H1 (cell line): ENCODE data around the gene ST6GALNAC3. TPM values are rescaled to one million over a fixed set of nuclear protein-coding genes. Genes with fewer than 3 reads are reported as not detected.

Source experiments
- CTCF ChIA-PET: fragments of 300-600 bp; sonication (Branson Sonifier 250); formaldehyde crosslinking; loops from one replicate; lab custom pipeline; 2021; ENCODE audit not compliant: partially characterized antibody; lab: Charles Lee
- POLR2A ChIA-PET: fragments of 300-600 bp; sonication (Branson Sonifier 250); formaldehyde crosslinking; loops from one replicate; lab custom pipeline; 2021; ENCODE audit warnings: inconsistent platforms; ENCODE audit not compliant: partially characterized antibody; lab: Charles Lee
- DNase-seq, 2 experiments: peaks; one replicate each; pipeline versions ENCODE4 v3.0.0 to v3.0.0-alpha.2; 2010 to 2022; ENCODE audit warnings: low spot score in 2 of 2, low read depth in 1 of 2, mixed read lengths in 1 of 2
- FAIRE-seq: peaks from 2 replicates; lab custom pipeline; 2011; peaks lifted over from hg19 to GRCh38; lab: Jason Lieb, UNC
- H2AFZ ChIP-seq: 2 replicates; pipeline ENCODE4 v1.8.1; 2012; ENCODE audit warnings: low read length, inconsistent platforms
- H2AK5ac ChIP-seq: 2 replicates; pipeline ENCODE4 v1.6.1; 2013; ENCODE audit warnings: low read depth, low read length
- H2BK120ac ChIP-seq: replicated peaks from 2 replicates; pipeline ENCODE3; 2013; ENCODE audit warnings: low read depth, low read length, inconsistent platforms
- H2BK12ac ChIP-seq: 2 replicates; pipeline ENCODE4 v1.6.1; 2013; ENCODE audit warnings: low read depth, low read length
- H2BK15ac ChIP-seq: 2 replicates; pipeline ENCODE4 v1.6.1; 2013; ENCODE audit warnings: low read length
- H2BK20ac ChIP-seq: 2 replicates; pipeline ENCODE4 v1.6.1; 2013; ENCODE audit warnings: low read length
- H2BK5ac ChIP-seq: 2 replicates; pipeline ENCODE4 v1.6.1; 2013; ENCODE audit warnings: low read depth, low read length
- H3K14ac ChIP-seq: 2 replicates; pipeline ENCODE4 v1.6.1; 2013; ENCODE audit warnings: inconsistent platforms; ENCODE audit not compliant: insufficient read length
- H3K18ac ChIP-seq: 2 replicates; pipeline ENCODE4 v1.6.1; 2013; ENCODE audit warnings: low read length; ENCODE audit errors: extremely low read depth
- H3K23ac ChIP-seq: 2 replicates; pipeline ENCODE4 v1.6.1; 2013; ENCODE audit warnings: inconsistent platforms; ENCODE audit not compliant: insufficient read length
- H3K23me2 ChIP-seq: 2 replicates; pipeline ENCODE4 v1.6.1; 2013; ENCODE audit warnings: low read depth, low read length
- H3K27ac ChIP-seq: 2 replicates; pipeline ENCODE4 v1.6.1; 2011; ENCODE audit warnings: low read depth, low read length, inconsistent platforms
- H3K27me3 ChIP-seq, 4 experiments: replicated peaks in 1 of 4; 1 replicate in 1 of 4; 2 replicates in 3 of 4; pipeline versions ENCODE4 v1.6.1 to v1.8.1; 2011 to 2013; ENCODE audit warnings: low read length in 3 of 4, mild to moderate bottlenecking in 3 of 4, inconsistent platforms in 2 of 4, mixed read lengths in 2 of 4, moderate library complexity in 1 of 4; ENCODE audit not compliant: control insufficient read depth in 3 of 4, insufficient read depth in 3 of 4; ENCODE audit errors: extremely low read depth in 1 of 4
- H3K36me3 ChIP-seq, 4 experiments: 2 replicates each; pipeline versions ENCODE4 v1.6.1 to v1.8.1; 2011 to 2013; ENCODE audit warnings: mild to moderate bottlenecking in 4 of 4, low read length in 3 of 4, moderate library complexity in 2 of 4, control low read depth in 1 of 4, inconsistent platforms in 1 of 4; ENCODE audit not compliant: insufficient read depth in 4 of 4, control insufficient read depth in 2 of 4
- H3K4ac ChIP-seq: replicated peaks from 2 replicates; pipeline ENCODE3; 2013; ENCODE audit warnings: low read length, low read depth, mixed read lengths, inconsistent platforms; ENCODE audit not compliant: insufficient read length
- H3K4me1 ChIP-seq, 4 experiments: replicated peaks in 1 of 4; 1 replicate in 1 of 4; 2 replicates in 3 of 4; pipeline versions ENCODE4 v1.6.1 to v1.8.1; 2011 to 2013; ENCODE audit warnings: low read length in 3 of 4, inconsistent platforms in 2 of 4, mixed read lengths in 1 of 4; ENCODE audit not compliant: insufficient read depth in 4 of 4, control insufficient read depth in 3 of 4
- H3K4me2 ChIP-seq, 2 experiments: 2 replicates each; pipeline versions ENCODE4 v1.6.1 to v1.8.1; 2011 to 2013; ENCODE audit warnings: low read depth in 2 of 2, low read length in 2 of 2, control low read depth in 1 of 2, inconsistent platforms in 1 of 2, mild to moderate bottlenecking in 1 of 2; ENCODE audit not compliant: insufficient read depth in 1 of 2
- H3K4me3 ChIP-seq, 4 experiments: fragments of 200-600, 300-600 bp in 1 of 4; sonication (generic), shearing (Covaris generic), sonication (Bioruptor Twin) in 1 of 4; 2 replicates each; pipeline versions ENCODE4 v1.5.1 to v1.8.1; 2011 to 2016; ENCODE audit warnings: low read length in 4 of 4, low read depth in 3 of 4, control low read depth in 2 of 4, inconsistent platforms in 2 of 4, mild to moderate bottlenecking in 2 of 4, mixed read lengths in 1 of 4, moderate library complexity in 1 of 4; ENCODE audit not compliant: insufficient read depth in 2 of 4; ENCODE audit errors: extremely low read depth in 1 of 4
- H3K56ac ChIP-seq: replicated peaks from 2 replicates; pipeline ENCODE3; 2013; ENCODE audit warnings: low read depth, mild to moderate bottlenecking, mixed read lengths, low read length, inconsistent platforms; ENCODE audit not compliant: insufficient read length
- H3K79me1 ChIP-seq: 2 replicates; pipeline ENCODE4 v1.6.1; 2013; ENCODE audit warnings: low read depth, low read length, control low read depth
- H3K79me2 ChIP-seq, 2 experiments: 2 replicates each; pipeline versions ENCODE4 v1.6.1 to v1.8.1; 2012 to 2013; ENCODE audit warnings: low read length in 2 of 2, mild to moderate bottlenecking in 2 of 2, inconsistent platforms in 1 of 2; ENCODE audit not compliant: insufficient read depth in 2 of 2, control insufficient read depth in 1 of 2
- H3K9ac ChIP-seq, 4 experiments: replicated peaks in 1 of 4; 1 replicate in 1 of 4; 2 replicates in 3 of 4; pipeline versions ENCODE4 v1.6.1 to v1.8.1; 2011 to 2013; ENCODE audit warnings: low read depth in 3 of 4, low read length in 3 of 4, control low read depth in 2 of 4, mild to moderate bottlenecking in 2 of 4, moderate library complexity in 2 of 4, inconsistent platforms in 1 of 4; ENCODE audit errors: extremely low read depth in 1 of 4
- H3K9me3 ChIP-seq, 2 experiments: 2 replicates each; pipeline versions ENCODE4 v1.6.1 to v1.8.1; 2012 to 2013; ENCODE audit warnings: mild to moderate bottlenecking in 2 of 2, moderate library complexity in 2 of 2, control low read depth in 1 of 2, inconsistent platforms in 1 of 2, low read depth in 1 of 2, low read length in 1 of 2, mixed read lengths in 1 of 2; ENCODE audit not compliant: insufficient read depth in 2 of 2
- H4K20me1 ChIP-seq, 2 experiments: replicated peaks in 1 of 2; 2 replicates each; pipeline versions ENCODE3 to v1.8.1; 2011 to 2013; ENCODE audit warnings: inconsistent platforms in 2 of 2, low read length in 2 of 2, mild to moderate bottlenecking in 1 of 2; ENCODE audit not compliant: insufficient read depth in 2 of 2, control insufficient read depth in 1 of 2
- H4K5ac ChIP-seq: 2 replicates; pipeline ENCODE4 v1.6.1; 2013; ENCODE audit warnings: low read length, low read depth, mixed read lengths, inconsistent platforms; ENCODE audit not compliant: insufficient read length
- H4K8ac ChIP-seq: 2 replicates; pipeline ENCODE4 v1.8.0; 2013; ENCODE audit warnings: mild to moderate bottlenecking, moderate library complexity, low read length, inconsistent platforms; ENCODE audit not compliant: insufficient read depth; ENCODE audit errors: extremely low read depth
- H4K91ac ChIP-seq: replicated peaks from 2 replicates; pipeline ENCODE3; 2013; ENCODE audit warnings: low read length, mixed read lengths, inconsistent platforms; ENCODE audit not compliant: insufficient read length
- BCL11A ChIP-seq, 2 experiments: IDR thresholded peaks; one replicate each; pipeline ENCODE4 v1.6.1; 2011; ENCODE audit warnings: low read depth in 2 of 2, low read length in 2 of 2, mild to moderate bottlenecking in 2 of 2
- KDM5A ChIP-seq: fragments of 200-600 bp; IDR thresholded peaks from 2 replicates; pipeline ENCODE4 v1.7.1; 2012; ENCODE audit warnings: mild to moderate bottlenecking, low read length, inconsistent platforms, mixed read lengths
- POLR2AphosphoS5 ChIP-seq: IDR thresholded peaks from 2 replicates; pipeline ENCODE4 v1.6.1; 2011; ENCODE audit warnings: low read depth, low read length
- TAF1 ChIP-seq: IDR thresholded peaks from 2 replicates; pipeline ENCODE4 v1.6.1; 2011; ENCODE audit warnings: mild to moderate bottlenecking, low read depth, low read length
- USF2 ChIP-seq: IDR thresholded peaks from 2 replicates; pipeline ENCODE4 v1.6.1; 2011; ENCODE audit warnings: low read length, improper control_type of control experiment
- WGBS, 2 experiments: shearing (Covaris generic) in 1 of 2; methylation state at CpG; one replicate each; pipeline versions ENCODE4 v1.1.6 to v1.1.7; 2013 to 2015; ENCODE audit warnings: low lambda C conversion rate in 2 of 2, mixed read lengths in 2 of 2, inconsistent platforms in 1 of 2, low coverage in 1 of 2, missing lambda C conversion rate in 1 of 2; ENCODE audit not compliant: insufficient replicate concordance in 2 of 2, insufficient coverage in 1 of 2, insufficient read length in 1 of 2; ENCODE audit errors: extremely low coverage in 1 of 2, missing lambda C conversion rate in 1 of 2; 5-methylcytosine and 5-hydroxymethylcytosine counted together
- polyA plus RNA-seq, 7 experiments: library from polyadenylated mRNA; depleted of rRNA in 3 of 7; stranded (reverse) in 5 of 7; unstranded in 2 of 7; fragments of >200 nt in 5 of 7; fragments of 200-250 nt in 2 of 7; gene quantifications; 1 replicate in 5 of 7; 2 replicates in 1 of 7; 4 replicates in 1 of 7; pipeline versions ENCODE4 v1.2.1 to v1.2.3, GENCODE V29; 2011 to 2013; ENCODE audit warnings: missing spikeins in 2 of 7, mixed read lengths in 2 of 7
- total RNA-seq: library from RNA; stranded (reverse); fragmentation: NEBNext Ultra II Directional; extraction: Animal tissue kit (Norgen Biotek cat#: 25700); gene quantifications from 2 replicates; pipeline ENCODE4 v1.2.1, GENCODE V29; 2021

Gene ST6GALNAC3
- total and polyA plus RNA-seq, 2 of the 8 experiments (the other 6 are each of a cell fraction or from before 2014, with no cell fraction given), result 4.9 to 19.0 TPM

- DNase-seq (no peak), FAIRE-seq (no peak)
- no peak overlapping the region for H3K14ac ChIP-seq
- H3K36me3 ChIP-seq, result no peaks in the 10 kb centered on the region
- no peak overlapping the region for H2BK15ac ChIP-seq
- no peak overlapping the region for H2BK12ac ChIP-seq
- H2BK20ac ChIP-seq, result no peak overlapping the region
- H3K4ac ChIP-seq, result no peak overlapping the region
- no peaks in the 10 kb centered on the region for H3K4me1 ChIP-seq
- 92% methylated on average over 3 of the region's 3 CpGs; no CpG with 5 or more reads in 1 of the 2 experiments for WGBS, 2 experiments
- no peak overlapping the region for H2AK5ac ChIP-seq
- no peaks in the 10 kb centered on the region for H3K27me3 ChIP-seq
- no peak overlapping the region for H2AFZ ChIP-seq
- H4K91ac ChIP-seq, result no peak overlapping the region
- H3K56ac ChIP-seq, result no peak overlapping the region
- H3K27ac ChIP-seq, result no peak overlapping the region
- no peaks in the 10 kb centered on the region for H3K9me3 ChIP-seq
- H3K79me1 ChIP-seq, result no peaks in the 10 kb centered on the region
- no peak overlapping the region for H3K4me3 ChIP-seq
- H3K23ac ChIP-seq, result no peak overlapping the region
- no peak overlapping the region for H3K4me2 ChIP-seq
- no peak overlapping the region for H2BK120ac ChIP-seq
- H3K9ac ChIP-seq, result no peak overlapping the region
- H4K5ac ChIP-seq, result no peak overlapping the region
- H4K20me1 ChIP-seq, result no peaks in the 10 kb centered on the region
- no peak overlapping the region for H2BK5ac ChIP-seq
- TF ChIP-seq USF2, result no peak
- TF ChIP-seq POLR2AphosphoS5, result no peak
- TF ChIP-seq TAF1, result no peak
- no peak for TF ChIP-seq KDM5A
- TF ChIP-seq BCL11A (IDR thresholded peaks at IDR 0.05; ENCODE audit: low read depth in 2 of 2, low read length in 2 of 2), result no peak
- TF ChIP-seq, all 59 proteins: peak for 0
- Histone ChIP-seq H3K79me2 (no peaks in the 10 kb centered on the region), H3K18ac (no peak overlapping the region), H4K8ac (no peak overlapping the region), H3K23me2 (no peaks in the 10 kb centered on the region)
- POLR2A ChIA-PET, result no interaction called here
- CTCF ChIA-PET, result interaction anchor here (0.6 to 1.2 kb wide), 3 partner anchors 14 to 55 kb away, joined by 3 to 5 read pairs (median 3); no protein-coding TSS in a partner anchor
Observed at GRCh38 chr1:76209648-76210047, 135.1 kb downstream of the ST6GALNAC3 start.
